ENCODE data around the gene PFN3.

Gene PFN3

GRCh38 chr5:177437623-177438022, 37.2 kb upstream of the PFN3 start:
- DNase-seq (ENCODE audit: low spot score): no peak

DNA sequence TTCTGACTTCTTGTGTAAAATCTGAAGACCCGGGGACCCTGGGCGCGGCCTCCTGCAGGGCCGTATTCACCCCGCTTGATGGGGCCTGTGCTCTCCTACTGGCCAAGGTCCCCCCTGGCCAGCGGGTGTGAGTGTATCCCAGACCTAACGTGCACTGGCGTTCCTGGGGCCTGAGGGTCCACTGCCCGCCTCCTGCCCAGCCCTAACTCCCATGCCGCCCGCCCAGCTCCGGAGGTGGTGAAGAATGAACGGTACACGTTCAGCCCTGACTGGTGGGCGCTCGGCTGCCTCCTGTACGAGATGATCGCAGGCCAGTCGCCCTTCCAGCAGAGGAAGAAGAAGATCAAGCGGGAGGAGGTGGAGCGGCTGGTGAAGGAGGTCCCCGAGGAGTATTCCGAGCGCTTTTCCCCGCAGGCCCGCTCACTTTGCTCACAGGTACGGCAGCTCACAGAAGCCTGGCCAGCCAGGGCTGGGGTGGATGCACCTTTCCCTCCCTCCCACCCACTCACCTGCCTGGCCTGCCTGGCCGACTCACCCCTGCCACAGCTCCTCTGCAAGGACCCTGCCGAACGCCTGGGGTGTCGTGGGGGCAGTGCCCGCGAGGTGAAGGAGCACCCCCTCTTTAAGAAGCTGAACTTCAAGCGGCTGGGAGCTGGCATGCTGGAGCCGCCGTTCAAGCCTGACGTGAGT, 35.5 kb upstream of the PFN3 start:
- no peak for DNase-seq (ENCODE audit: low spot score)

DNA sequence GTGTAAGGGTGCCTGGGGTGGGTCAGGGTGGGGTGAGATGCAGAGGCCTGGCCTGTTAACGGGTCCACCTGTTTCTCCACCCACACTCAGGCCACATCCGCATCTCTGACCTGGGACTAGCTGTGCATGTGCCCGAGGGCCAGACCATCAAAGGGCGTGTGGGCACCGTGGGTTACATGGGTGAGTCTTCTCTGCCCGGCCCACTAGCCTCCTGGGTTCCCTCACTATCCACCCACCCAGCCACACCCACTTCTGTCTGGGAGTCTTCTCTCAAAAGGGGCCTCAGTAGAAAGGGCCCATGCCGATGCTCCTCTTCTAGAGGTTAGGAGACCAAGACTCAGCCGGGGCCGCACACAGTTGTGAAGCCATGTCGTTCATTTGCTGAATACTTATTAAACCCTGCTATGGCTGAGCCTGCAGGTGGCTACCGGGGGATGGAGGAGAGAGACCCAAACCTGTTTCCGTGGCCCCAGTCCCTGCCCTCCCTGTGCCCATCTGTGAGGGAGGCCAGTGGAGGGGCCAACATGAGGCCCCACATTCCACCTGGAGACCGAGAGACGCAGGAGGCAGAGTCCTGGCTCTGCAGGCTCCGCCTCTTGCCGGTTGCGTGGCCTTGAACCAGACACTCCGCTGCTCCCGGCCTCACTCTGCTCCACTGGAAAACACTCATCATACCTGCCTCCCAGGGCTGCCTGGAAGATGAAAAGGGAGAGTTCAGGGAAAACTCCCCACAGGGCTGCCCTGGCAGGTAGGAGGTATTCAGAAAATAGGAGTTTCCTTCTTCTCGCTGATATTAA, 34.7 kb upstream of the PFN3 start:
- DNase-seq (ENCODE audit: low spot score): no peak

DNA sequence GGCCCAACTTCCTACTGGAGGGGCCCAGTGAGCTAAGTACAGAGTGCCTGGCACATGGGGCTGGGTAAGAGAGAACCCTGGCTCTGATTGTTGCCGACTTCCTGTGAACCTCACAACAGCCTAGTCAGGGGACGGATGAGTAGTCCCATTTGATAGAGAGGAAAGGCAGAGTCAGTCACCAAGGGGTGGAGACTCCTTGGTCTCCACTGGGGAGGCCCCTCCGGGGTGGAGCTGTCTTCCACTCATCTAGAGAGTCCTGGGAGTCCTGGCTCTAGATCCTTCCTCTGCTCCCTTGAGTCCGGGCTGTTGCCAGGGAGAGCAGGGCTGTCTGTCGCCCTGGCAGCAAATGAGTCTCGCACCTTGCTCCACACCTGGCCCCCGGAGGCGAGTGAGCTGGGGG, 34.0 kb upstream of the PFN3 start:
- DNase-seq (ENCODE audit: low spot score): peak; percentile 77

GRCh38 chr5:177433658-177434217, 33.3 kb upstream of the PFN3 start:
- no peak for DNase-seq (ENCODE audit: low spot score)

DNA sequence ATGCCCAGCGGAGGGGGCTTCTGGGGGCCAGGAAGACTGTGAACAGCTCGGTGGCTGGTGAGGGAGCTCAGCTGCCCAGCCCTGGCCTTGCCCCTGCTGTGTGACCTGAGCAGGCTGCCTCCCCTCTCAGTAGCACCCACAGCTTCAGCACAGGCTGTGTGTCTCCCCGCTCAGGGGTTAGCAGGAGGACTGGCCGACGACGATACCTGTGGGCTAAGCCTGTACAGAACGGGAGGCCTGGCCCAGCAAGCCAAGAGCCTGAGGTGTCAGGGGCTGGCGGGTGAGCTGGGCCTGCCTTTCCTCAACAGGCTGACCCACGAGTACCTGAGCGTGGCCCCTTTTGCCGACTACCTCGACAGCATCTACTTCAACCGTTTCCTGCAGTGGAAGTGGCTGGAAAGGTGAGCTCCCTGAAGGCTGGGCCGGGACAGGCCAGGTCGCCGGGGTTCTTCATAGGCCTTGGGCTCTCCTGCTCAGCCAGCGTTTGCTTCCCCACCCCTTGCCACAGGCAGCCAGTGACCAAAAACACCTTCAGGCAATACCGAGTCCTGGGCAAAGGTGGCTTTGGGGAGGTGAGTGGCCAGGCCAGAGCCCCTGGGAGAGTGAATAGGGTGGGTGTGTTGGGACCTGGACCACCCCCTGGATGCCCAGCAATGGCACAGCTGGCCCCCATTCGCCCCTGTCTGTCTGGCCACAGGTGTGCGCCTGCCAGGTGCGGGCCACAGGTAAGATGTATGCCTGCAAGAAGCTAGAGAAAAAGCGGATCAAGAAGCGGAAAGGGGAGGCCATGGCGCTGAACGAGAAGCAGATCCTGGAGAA, 32.6 kb upstream of the PFN3 start:
- DNase-seq (ENCODE audit: low spot score): no peak

DNA sequence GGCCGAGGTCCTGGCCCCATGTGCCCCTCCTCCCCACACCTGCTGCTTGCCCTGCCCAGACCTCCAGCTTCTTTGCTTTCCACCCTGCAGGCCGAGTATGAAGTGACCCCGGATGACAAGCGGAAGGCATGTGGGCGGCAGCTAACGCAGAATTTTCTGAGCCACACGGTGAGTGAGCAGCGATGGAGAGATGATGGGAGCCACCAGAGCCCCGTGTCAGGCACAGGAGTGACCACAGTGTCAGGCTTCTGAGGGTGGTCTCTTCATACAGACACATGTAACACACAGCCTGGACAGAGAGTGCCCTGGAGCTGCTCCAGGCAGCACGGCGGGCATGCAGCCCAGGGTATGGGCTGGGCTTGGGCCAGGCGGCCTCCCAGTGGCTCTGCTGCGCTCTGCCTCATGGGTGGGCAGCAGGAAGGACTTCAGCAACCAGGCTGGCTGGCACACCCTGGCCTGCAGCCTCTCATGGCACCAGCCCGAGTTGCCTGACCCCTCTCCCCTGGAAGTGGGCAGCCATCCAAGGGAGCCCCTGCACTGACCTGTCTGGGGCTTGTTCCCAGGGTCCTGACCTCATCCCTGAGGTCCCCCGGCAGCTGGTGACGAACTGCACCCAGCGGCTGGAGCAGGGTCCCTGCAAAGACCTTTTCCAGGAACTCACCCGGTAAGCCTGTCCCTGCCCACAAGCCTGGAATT, 31.8 kb upstream of the PFN3 start:
- DNase-seq (ENCODE audit: low spot score): no peak

GRCh38 chr5:177431317-177432142, 31.1 kb upstream of the PFN3 start:
- peak; percentile 61 for DNase-seq (ENCODE audit: low spot score)

DNA sequence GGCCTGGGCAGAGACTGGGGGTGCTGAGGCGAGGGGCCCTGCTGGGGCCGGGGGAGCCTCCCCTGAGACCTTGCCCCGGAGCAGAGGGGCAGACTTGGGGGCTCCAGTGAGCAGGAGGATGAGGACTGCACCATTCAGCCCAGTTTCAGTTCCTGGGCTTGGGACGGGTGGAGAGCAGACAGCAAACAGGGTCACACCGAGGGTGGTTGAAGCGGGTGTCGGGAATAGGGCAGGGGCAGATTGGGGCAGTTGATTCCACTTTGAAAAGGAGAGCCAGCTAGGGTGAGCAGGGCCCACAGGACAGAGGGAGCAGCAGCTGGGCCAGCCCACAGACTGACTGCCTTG, 30.5 kb upstream of the PFN3 start:
- DNase-seq (ENCODE audit: low spot score): no peak

DNA sequence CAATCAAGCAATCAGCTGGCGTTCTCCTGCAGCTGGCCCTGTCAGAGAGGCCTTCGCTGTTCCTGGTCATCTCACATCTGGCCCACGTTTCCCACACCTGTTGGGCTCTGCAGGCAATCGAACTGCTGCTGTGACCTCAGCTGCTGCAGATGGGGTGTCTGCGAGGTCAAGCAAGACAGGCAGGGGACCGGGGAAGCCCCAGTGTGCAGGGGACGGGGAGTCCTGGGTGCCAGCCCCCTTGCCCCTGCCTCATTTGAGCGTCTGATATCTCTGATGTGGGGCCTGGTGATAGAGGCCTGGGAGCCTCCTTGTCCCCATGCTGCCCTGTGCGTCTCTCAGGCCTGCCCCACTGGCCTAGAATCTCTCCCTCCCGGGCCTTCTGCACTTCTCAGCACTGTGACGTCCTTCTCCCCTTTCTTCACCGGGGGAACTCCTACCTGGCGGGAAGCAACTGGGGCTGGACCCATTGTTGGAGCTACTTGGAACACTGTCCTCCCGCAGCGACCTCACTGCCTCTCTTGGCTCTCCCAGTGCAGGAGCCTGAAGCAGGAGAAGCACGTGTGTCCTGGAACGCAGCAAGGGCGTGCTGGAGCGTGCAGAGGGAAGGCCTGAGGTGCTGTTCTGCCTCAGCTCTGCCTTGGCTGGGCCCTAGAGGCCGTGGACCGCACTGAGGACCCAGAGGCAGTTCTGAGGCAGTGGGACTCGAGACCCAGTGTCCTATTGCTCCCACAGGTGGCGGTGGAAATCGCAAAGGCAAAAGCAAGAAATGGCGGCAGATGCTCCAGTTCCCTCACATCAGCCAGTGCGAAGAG, 29.9 kb upstream of the PFN3 start:
- no peak for DNase-seq (ENCODE audit: low spot score)

DNA sequence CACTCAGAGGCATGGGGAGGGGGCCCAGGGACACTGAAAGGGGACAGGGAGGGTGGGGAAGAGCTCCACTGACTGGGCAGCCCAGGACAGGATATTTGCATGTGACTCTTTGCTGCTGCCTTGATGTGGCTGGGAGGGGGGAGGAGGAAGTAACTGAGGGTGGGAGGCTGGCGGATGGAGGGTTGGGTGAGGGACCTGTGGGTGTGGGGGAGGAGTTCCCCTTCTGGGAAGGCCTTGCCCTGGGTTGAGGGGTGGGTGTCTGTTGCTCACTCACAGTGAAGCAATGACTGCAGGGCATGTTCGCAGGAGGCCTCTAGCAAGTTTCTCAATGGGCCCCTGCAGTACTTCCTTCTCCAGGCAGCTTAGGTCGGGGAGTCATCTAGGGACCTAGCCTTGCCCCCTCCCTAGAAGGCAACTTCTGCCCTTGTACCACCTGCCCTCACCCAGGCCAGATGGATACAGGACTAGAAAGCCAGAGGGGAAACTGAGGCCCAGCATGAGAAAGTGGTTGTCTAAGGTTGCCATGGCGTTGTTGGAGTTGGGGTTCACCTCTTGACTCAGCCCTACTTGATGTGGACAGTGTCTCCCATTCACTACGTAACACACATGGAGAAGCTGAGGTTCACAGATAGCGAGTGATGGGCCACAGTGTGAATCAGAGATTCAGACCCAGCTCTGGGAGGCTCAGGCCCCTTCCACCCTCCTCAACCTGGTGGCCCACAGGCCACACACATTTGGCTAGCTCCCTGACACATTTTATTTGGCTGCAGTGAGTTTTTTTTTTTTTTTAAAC, 29.0 kb upstream of the PFN3 start:
- peak; percentile 91 for DNase-seq (ENCODE audit: low spot score)

GRCh38 chr5:177428574-177429217, 28.2 kb upstream of the PFN3 start:
- DNase-seq (ENCODE audit: low spot score): no peak

GRCh38 chr5:177427919-177428573, 27.6 kb upstream of the PFN3 start:
- DNase-seq (ENCODE audit: low spot score): no peak

- DNase-seq (ENCODE audit: low spot score): no peak
Measured at GRCh38 chr5:177427211-177427822, 26.9 kb upstream of the PFN3 start.

DNA sequence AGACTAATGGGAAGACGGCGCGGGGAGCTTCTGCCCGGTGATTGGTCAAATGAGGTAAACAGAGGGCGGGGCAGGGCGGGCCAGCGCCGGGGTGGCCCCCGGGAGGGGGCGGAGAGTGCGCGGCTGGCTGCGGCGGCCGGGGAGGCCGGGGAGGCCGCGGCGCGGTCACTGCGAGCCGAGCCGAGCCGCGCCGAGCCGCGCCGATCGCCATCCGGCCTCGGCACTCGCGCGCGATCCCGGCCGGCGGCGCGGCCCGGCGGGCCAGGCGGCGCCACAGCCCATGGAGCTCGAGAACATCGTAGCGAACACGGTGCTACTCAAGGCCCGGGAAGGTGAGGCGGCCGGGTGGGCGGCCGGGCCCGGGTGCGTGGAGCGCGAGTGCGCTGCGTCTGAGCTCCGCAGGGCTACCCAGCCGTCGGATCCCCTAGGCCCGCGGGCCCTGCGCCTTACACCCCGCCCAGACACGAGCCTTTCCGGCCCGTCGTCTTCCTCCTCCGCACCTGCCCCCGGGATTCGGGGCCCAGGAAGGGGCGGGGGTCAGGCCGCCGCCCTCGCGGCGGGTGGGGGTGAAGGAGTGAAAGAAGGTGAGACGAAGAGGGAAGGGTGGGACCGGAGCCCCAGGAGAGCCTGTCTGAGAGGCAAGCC, 26.2 kb upstream of the PFN3 start, which contains the start of gene GRK6:
Gene GRK6, plus strand, starts transcription at position 111 of the 645 bp plus-strand sequence. Its CDS starts 170 bp downstream, at position 281.
- DNase-seq (ENCODE audit: low spot score): peak; percentile 71

GRCh38 chr5:177425801-177426565, 25.5 kb upstream of the PFN3 start:
- peak; percentile 100 for DNase-seq (ENCODE audit: low spot score)

Measured in CD4-positive, alpha-beta T cell treated with Interleukin-2 at 100 ng/mL for 4 hours (primary cell).